ENCODE results near the gene GDNF.

DNA sequence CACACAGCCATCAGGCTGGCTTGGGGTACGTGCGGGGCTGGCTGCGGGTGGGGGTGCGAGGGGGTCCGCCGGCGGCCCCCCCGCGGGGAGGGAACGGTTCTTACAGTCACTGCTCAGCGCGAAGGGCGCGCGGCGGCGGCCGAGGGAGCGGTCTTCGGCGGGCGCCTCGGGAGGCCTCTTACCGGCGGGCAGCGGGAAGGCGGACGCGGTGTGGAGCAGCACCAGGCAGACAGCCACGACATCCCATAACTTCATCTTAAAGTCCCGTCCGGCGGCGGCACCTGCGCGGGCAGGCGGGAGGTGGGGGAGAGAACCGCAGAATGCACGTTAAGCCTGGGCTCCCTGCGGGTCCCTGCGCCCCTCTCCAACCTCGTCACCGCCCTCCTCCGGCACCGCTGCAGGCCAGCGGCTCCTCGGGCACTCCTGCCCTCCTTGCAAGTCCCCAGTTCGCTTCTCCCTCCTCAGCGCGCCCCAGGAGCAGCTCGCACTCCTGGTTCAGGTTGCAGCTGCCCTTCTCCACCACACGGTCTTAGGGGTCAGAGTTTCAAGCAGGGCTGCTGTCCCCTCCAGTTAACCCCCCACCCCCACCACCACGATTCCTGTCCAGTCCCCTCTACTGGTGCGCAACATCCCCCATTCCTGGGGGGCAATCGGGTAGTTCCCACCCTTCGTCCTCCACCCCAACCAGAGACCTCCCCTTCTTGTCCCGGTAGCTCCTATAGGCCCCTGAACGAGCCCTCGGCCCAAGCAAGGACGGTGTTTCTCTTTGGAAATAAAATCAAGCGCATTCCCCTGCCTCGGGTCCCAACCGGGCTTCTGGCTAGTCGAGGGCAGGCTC is 5.1 kb downstream of the GDNF start:
- no peak for TF ChIP-seq POLR2A (IDR thresholded peaks at IDR 0.05)
- TF ChIP-seq, protein P1, sequence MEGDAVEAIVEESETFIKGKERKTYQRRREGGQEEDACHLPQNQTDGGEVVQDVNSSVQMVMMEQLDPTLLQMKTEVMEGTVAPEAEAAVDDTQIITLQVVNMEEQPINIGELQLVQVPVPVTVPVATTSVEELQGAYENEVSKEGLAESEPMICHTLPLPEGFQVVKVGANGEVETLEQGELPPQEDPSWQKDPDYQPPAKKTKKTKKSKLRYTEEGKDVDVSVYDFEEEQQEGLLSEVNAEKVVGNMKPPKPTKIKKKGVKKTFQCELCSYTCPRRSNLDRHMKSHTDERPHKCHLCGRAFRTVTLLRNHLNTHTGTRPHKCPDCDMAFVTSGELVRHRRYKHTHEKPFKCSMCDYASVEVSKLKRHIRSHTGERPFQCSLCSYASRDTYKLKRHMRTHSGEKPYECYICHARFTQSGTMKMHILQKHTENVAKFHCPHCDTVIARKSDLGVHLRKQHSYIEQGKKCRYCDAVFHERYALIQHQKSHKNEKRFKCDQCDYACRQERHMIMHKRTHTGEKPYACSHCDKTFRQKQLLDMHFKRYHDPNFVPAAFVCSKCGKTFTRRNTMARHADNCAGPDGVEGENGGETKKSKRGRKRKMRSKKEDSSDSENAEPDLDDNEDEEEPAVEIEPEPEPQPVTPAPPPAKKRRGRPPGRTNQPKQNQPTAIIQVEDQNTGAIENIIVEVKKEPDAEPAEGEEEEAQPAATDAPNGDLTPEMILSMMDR (IDR thresholded peaks at IDR 0.05) = no peak
- no peak for TF ChIP-seq POLR2AphosphoS5 (IDR thresholded peaks at IDR 0.05)
